ENCODE results near the gene DENND4B. TPM values are rescaled to one million over a fixed set of nuclear protein-coding genes. Genes with fewer than 3 reads are reported as not detected.

The DENND4B gene
- total and polyA plus RNA-seq, 9 of the 15 experiments (the other 6 are each of a cell fraction or from before 2014, with no cell fraction given): 9.5 to 80.5 (median 23.1) TPM

GRCh38 chr1:153922076-153922971 lies 24.2 kb downstream of the DENND4B start (continued):
- TF ChIP-seq, protein P1, sequence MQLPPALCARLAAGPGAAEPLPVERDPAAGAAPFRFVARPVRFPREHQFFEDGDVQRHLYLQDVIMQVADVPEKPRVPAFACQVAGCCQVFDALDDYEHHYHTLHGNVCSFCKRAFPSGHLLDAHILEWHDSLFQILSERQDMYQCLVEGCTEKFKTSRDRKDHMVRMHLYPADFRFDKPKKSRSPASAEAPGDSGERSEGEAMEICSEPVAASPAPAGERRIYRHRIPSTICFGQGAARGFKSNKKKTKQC (CRISPR knock-in tag; IDR thresholded peaks at IDR 0.05): peak; percentile 51; the same call in 1 of the 2 replicates
- TF ChIP-seq NCOR1 (IDR thresholded peaks at IDR 0.05) (peak; percentile 60), RBFOX2 (IDR thresholded peaks at IDR 0.05; ENCODE audit: low read depth, low read length) (peak; percentile 81), NBN (IDR thresholded peaks at IDR 0.05; ENCODE audit: low read depth) (peak; percentile 71; the same call in 1 of the 2 replicates), RBBP5 (IDR thresholded peaks at IDR 0.05; ENCODE audit: borderline replicate concordance, insufficient read depth, low read length, poor library complexity, severe bottlenecking) (peak; percentile 47), ZNF830 (CRISPR knock-in tag; IDR thresholded peaks at IDR 0.05) (no peak), XRCC3 (IDR thresholded peaks at IDR 0.05) (no peak), FIP1L1 (IDR thresholded peaks at IDR 0.05; ENCODE audit: low read depth, low read length, poor library complexity, severe bottlenecking) (peak; percentile 64), MITF (IDR thresholded peaks at IDR 0.05) (no peak), HNRNPK (IDR thresholded peaks at IDR 0.05; ENCODE audit: low read depth, low read length, poor library complexity, severe bottlenecking) (peak; percentile 53), RCOR1 (IDR thresholded peaks at IDR 0.05; ENCODE audit: borderline replicate concordance in 1 of 2, low read depth in 2 of 2, low read length in 2 of 2) (0 out of 4 replicates have a peak, but pooled peaks of 1 of the 2 experiments have one; percentile 31), ZNF696 (CRISPR knock-in tag; conservative IDR thresholded peaks at IDR 0.05) (no peak), HES1 (IDR thresholded peaks at IDR 0.05; ENCODE audit: low read depth) (no peak), ZBED1 (IDR thresholded peaks at IDR 0.05) (0 out of 2 replicates have a peak, but pooled peaks have one; percentile 59), PRPF4 (IDR thresholded peaks at IDR 0.05; ENCODE audit: insufficient read depth, low read depth, low read length, poor library complexity, severe bottlenecking) (peak; percentile 90), NONO (IDR thresholded peaks at IDR 0.05; ENCODE audit: low read depth in 2 of 2, low read length in 1 of 2) (0 out of 4 replicates have a peak, but pooled peaks of 1 of the 2 experiments have one; percentile 21), ETV1 (tag; conservative IDR thresholded peaks at IDR 0.05; ENCODE audit: low read depth) (no peak), NKRF (IDR thresholded peaks at IDR 0.05; ENCODE audit: borderline replicate concordance) (peak; percentile 37; the same call in 1 of the 2 replicates)
- TF ChIP-seq, protein P2, sequence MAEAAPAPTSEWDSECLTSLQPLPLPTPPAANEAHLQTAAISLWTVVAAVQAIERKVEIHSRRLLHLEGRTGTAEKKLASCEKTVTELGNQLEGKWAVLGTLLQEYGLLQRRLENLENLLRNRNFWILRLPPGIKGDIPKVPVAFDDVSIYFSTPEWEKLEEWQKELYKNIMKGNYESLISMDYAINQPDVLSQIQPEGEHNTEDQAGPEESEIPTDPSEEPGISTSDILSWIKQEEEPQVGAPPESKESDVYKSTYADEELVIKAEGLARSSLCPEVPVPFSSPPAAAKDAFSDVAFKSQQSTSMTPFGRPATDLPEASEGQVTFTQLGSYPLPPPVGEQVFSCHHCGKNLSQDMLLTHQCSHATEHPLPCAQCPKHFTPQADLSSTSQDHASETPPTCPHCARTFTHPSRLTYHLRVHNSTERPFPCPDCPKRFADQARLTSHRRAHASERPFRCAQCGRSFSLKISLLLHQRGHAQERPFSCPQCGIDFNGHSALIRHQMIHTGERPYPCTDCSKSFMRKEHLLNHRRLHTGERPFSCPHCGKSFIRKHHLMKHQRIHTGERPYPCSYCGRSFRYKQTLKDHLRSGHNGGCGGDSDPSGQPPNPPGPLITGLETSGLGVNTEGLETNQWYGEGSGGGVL (CRISPR knock-in tag; IDR thresholded peaks at IDR 0.05): no peak

Measured in K562 (cell line).